ENCODE results near the gene TLCD2. TPM values are rescaled to one million over a fixed set of nuclear protein-coding genes. Genes with fewer than 3 reads are reported as not detected.

Gene TLCD2
- total and polyA plus RNA-seq, 2 of the 13 experiments (the other 11 are each of a cell fraction or from before 2014, with no cell fraction given): 0.90 to 1.1 TPM

GRCh38 chr17:1736348-1737281 is 26.4 kb upstream of the TLCD2 start (continued):
- TF ChIP-seq, protein P1, sequence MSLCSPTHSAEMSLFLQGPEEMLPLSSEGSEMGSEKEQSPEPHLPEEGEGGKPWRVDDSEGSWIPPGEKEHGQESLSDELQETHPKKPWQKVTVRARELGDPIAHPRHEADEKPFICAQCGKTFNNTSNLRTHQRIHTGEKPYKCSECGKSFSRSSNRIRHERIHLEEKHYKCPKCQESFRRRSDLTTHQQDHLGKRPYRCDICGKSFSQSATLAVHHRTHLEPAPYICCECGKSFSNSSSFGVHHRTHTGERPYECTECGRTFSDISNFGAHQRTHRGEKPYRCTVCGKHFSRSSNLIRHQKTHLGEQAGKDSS (CRISPR knock-in tag; IDR thresholded peaks at IDR 0.05; ENCODE audit: borderline replicate concordance, low read depth): peak; percentile 80
- peak; percentile 48 for TF ChIP-seq ARID3A (IDR thresholded peaks at IDR 0.05; ENCODE audit: low read depth, low read length)
- TF ChIP-seq AGO2 (optimal IDR thresholded peaks at IDR 0.05; ENCODE audit: low read depth, low read length): no peak
- TF ChIP-seq XRCC5 (optimal IDR thresholded peaks at IDR 0.05; ENCODE audit: low read length): peak; percentile 82
- TF ChIP-seq ZNF232 (CRISPR knock-in tag; IDR thresholded peaks at IDR 0.05; ENCODE audit: borderline replicate concordance): peak; percentile 72
- TF ChIP-seq MTF1 (CRISPR knock-in tag; IDR thresholded peaks at IDR 0.05): no peak
- peak; percentile 90 for TF ChIP-seq CREM (IDR thresholded peaks at IDR 0.05)
- TF ChIP-seq CREM (CRISPR knock-in tag; IDR thresholded peaks at IDR 0.05): no peak
- TF ChIP-seq GLMP (CRISPR knock-in tag; IDR thresholded peaks at IDR 0.05; ENCODE audit: borderline replicate concordance): no peak
- 0 out of 2 replicates have a peak, but pooled peaks have one; percentile 29 for TF ChIP-seq ZZZ3 (CRISPR knock-in tag; IDR thresholded peaks at IDR 0.05; ENCODE audit: borderline replicate concordance)
- TF ChIP-seq ZSCAN25 (CRISPR knock-in tag; IDR thresholded peaks at IDR 0.05): no peak; the same call in 1 of the 2 replicates
- TF ChIP-seq ZNF367 (CRISPR knock-in tag; IDR thresholded peaks at IDR 0.05; ENCODE audit: borderline replicate concordance): 0 out of 2 replicates have a peak, but pooled peaks have one; percentile 21
- TF ChIP-seq MED8 (CRISPR knock-in tag; IDR thresholded peaks at IDR 0.05; ENCODE audit: insufficient replicate concordance): peak; percentile 93
- TF ChIP-seq MAFK (conservative IDR thresholded peaks at IDR 0.05 in 1 of 2, IDR thresholded peaks at IDR 0.05 in 1 of 2; ENCODE audit: low read length in 2 of 2): peak in 1 of 2 experiments; percentile 30; a peak in 3 of 4 replicates
- TF ChIP-seq, protein P2, sequence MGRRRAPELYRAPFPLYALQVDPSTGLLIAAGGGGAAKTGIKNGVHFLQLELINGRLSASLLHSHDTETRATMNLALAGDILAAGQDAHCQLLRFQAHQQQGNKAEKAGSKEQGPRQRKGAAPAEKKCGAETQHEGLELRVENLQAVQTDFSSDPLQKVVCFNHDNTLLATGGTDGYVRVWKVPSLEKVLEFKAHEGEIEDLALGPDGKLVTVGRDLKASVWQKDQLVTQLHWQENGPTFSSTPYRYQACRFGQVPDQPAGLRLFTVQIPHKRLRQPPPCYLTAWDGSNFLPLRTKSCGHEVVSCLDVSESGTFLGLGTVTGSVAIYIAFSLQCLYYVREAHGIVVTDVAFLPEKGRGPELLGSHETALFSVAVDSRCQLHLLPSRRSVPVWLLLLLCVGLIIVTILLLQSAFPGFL (CRISPR knock-in tag; IDR thresholded peaks at IDR 0.05): no peak
- no peak for TF ChIP-seq ZBTB1 (CRISPR knock-in tag; IDR thresholded peaks at IDR 0.05; ENCODE audit: borderline replicate concordance)
- no peak for TF ChIP-seq ZNF136 (CRISPR knock-in tag; IDR thresholded peaks at IDR 0.05; ENCODE audit: low read depth)

Measured in HepG2 (cell line).